ENCODE data around the gene PTPRF.
A peak's percentile ranks its signal among the peaks of the same experiment; 100 is the strongest.

PTPRF gene

GRCh38 chr1:43513471-43514173 is 17.1 kb upstream of the PTPRF start:
- DNase-seq: no peak

- no peak for DNase-seq
Observed at GRCh38 chr1:43518935-43519686, 11.6 kb upstream of the PTPRF start.

GRCh38 chr1:43520100-43520778 is 10.4 kb upstream of the PTPRF start:
- no peak for DNase-seq

- DNase-seq: no peak
Observed at GRCh38 chr1:43521078-43521477, 9.6 kb upstream of the PTPRF start.

- DNase-seq: peak; percentile 5 to 21
Observed at GRCh38 chr1:43521756-43522155, 8.9 kb upstream of the PTPRF start.

GRCh38 chr1:43522431-43522775 is 8.3 kb upstream of the PTPRF start:
- DNase-seq: no peak

GRCh38 chr1:43522776-43523480 is 7.8 kb upstream of the PTPRF start:
- peak; percentile 31 to 77 for DNase-seq

- no peak for DNase-seq
Observed at GRCh38 chr1:43524804-43525203, 5.9 kb upstream of the PTPRF start.

GRCh38 chr1:43526002-43526401 is 4.7 kb upstream of the PTPRF start:
- no peak for DNase-seq

- no peak for DNase-seq
Observed at GRCh38 chr1:43527111-43527878, 3.4 kb upstream of the PTPRF start.

- DNase-seq: peak; percentile 76 to 85
Observed at GRCh38 chr1:43529206-43529731, 1.4 kb upstream of the PTPRF start.

GRCh38 chr1:43531107-43531905 is 623 bp downstream of the PTPRF start:
- DNase-seq: no peak

GRCh38 chr1:43531906-43532584 is 1.4 kb downstream of the PTPRF start:
- no peak for DNase-seq

- DNase-seq: no peak
Observed at GRCh38 chr1:43532716-43533115, 2.0 kb downstream of the PTPRF start.

GRCh38 chr1:43533584-43533983 is 2.9 kb downstream of the PTPRF start:
- DNase-seq: no peak

- DNase-seq: no peak
Observed at GRCh38 chr1:43534256-43534655, 3.6 kb downstream of the PTPRF start.

GRCh38 chr1:43536196-43536863 is 5.6 kb downstream of the PTPRF start:
- no peak for DNase-seq

- DNase-seq: no peak
Observed at GRCh38 chr1:43536864-43537358, 6.2 kb downstream of the PTPRF start.

GRCh38 chr1:43537423-43538142 is 6.9 kb downstream of the PTPRF start:
- DNase-seq: no peak
